Neural cell (in vitro differentiated cells): ENCODE data around the gene GALNT2.

Experiments
- EZH2 ChIP-seq: fragments of 200-600, 300-800 bp; shearing (Covaris generic), sonication (generic); IDR thresholded peaks from 2 replicates; pipeline ENCODE4 v1.6.1; 2014; ENCODE audit warnings: antibody characterized with exemption, low read length, borderline replicate concordance, mild to moderate bottlenecking; ENCODE audit not compliant: insufficient read depth, poor library complexity, severe bottlenecking
- REST ChIP-seq: IDR thresholded peaks from 2 replicates; pipeline ENCODE4 v1.6.1; 2012; ENCODE audit warnings: borderline replicate concordance

GRCh38 chr1:230074270-230074669, 7.2 kb downstream of the GALNT2 start:
- TF ChIP-seq REST (no peak), EZH2 (no peak)
